KBM-7 (cell line): ENCODE data around the gene SNX21.
"Not testable (repeated sequence)": the region's sequence is repeated elsewhere in the genome, so short reads cannot be mapped to it uniquely, and the experiment has no call there.

Experiments used
- DNase-seq: peaks from one replicate; pipeline ENCODE4 v3.0.0-alpha.2; 2015
- in situ Hi-C: fragments of 300-500 bp; cut with MboI; formaldehyde crosslinking; loops from 2 replicates; pipeline ENCODE4 v1.14.3; 2020; ENCODE audit warnings: low sequenced_read_pairs, low pct_unique_long_range_greater_than_20kb, mixed read lengths

The SNX21 gene

DNA sequence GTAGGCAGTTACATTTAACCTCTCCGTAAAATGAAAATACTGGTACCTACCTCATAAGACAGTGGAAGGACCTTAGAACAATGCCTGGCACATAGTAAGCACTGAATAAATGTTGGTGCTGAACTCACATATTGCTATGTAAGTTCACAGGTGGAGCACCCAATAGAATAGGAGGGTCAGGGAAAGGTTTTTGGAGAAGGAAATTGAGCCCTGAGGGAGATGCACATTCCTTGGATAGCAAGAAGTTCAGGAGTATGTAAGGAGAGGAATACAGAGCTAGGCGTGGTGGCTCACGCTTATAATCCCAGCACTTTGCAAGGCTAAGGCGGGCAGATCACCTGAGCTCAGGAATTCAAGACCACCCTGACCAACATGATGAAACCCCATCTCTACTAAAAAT lies 14.1 kb upstream of the SNX21 start:
- in situ Hi-C loops = no loop called here
- DNase-seq = no peak

DNA sequence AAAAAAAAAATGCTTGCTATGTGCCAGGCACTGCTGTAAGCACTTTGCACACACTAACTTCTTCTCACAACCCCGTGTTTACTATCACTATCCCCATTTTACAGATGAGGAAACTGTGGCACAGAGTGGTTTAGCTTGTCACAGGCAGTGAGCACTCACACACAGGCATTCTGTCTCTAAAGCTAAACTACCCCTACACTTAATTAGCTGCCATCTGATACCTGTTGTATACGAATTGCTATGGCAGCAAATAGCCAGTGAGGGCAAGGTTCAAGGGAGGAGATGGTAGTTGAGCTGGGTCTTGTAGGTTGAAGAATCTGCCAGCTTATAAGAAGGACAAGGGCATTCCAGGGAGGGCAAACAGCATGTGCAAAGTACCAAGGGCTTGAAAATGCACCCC lies 11.7 kb upstream of the SNX21 start:
- in situ Hi-C loops = loop anchor here (10.0 kb wide), 1 partner anchor 133 kb away; no protein-coding TSS in a partner anchor
- DNase-seq = no peak

DNA sequence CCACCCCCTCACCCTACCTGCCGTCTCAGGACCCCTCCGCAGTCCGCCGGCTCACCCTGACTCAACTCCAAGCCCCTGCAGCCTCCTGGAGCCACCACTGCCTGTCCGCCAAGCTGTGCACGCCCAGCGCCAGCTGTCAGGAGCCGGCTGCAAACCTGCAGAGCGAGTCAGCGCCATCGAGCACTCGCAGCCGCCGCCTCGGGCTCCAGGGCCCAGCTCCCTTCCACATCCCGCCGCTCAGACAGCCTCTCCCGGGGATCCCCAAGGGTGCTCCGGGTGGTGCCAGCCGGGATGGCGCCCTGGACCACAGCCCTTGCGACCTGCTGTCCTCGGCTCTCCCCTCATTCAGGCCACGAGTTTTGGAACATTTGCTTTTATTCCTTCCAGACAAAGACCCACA lies 10.7 kb upstream of the SNX21 start:
- in situ Hi-C loops = loop anchor here (10.0 kb wide), 1 partner anchor 132 kb away; no protein-coding TSS in a partner anchor
- no peak for DNase-seq

DNA sequence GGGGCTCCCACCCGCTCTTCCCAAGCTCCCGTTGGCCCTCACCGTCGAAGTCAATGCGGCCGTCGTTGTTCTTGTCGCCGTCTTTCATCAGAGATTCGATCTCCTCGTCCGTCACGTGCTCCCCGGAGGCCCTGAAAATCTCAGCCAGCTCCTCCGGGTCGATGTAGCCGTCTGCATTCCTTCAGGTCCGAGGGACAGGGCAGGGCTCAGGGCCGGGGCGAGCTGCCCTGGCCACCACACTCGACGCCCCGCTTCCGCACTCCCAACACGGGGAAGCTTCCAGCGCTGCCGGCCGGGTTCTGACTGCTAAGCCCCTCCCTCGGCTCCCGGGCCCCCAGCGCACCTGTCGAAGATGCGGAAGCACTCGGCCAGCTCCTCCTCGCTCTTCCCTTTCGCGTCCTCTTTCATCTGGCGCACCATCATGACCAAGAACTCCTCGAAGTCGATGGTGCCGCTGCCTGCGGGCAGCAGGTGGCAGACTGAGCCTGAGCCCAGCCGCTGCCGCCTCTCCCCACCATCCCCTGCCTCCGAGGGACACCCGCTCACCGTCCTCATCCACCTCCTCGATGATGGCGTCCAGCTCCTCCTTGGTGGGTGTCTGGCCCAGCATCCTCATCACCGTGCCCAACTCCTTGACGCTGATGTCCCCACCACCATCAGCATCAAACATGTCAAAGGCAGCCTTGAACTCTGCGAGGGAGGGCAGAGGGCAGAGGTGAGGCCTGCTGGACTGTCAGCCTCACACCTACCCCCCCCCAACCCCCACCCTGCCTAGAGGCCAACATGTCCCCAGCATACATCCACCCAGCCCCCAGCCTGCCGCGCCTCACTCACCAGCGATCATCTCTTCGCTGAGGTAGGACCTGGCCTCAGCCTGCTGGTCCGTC lies 9.4 kb upstream of the SNX21 start:
- in situ Hi-C loops = loop anchor here (10.0 kb wide), 1 partner anchor 131 kb away; no protein-coding TSS in a partner anchor
- peak; percentile 30 for DNase-seq

GRCh38 chr20:45826381-45827019 lies 7.1 kb upstream of the SNX21 start:
- in situ Hi-C loops = loop anchor here (10.0 kb wide), 1 partner anchor 128 kb away; no protein-coding TSS in a partner anchor
- no peak for DNase-seq

DNA sequence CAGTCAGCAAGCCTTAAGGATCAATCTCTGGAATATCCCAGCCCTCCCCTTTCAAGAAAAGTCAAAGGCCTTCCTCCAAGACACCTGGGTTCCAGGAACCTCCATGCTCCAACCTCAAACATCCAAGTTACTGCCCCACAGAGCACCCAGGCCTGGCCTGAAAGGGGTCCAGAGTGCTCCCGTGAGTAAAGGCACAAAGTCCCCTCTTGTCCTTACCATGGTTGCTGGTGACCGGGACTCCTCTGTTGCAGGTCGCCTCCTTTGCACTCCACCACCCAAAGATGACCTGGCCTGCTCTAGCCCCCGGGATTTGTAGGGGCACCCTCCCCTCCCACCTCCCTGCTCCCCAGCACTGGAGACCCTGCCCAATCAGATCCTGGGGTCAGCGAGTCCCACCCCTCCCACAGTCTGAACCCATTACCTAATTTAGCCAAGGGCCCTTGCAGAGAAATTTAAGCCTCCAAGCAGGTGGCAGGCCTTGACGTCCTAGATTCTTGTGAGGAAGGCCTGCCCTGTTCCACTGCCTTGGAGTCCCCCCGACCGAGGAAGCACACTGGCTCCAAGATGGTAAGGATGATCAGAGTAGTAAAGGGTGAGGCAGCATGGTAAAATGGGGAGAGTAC lies 6.5 kb upstream of the SNX21 start, which contains the start of gene TNNC2:
TNNC2 (minus strand) TSS at position 283 of the 623 bp plus-strand sequence; CDS start at position 219, 64 bp downstream.
- in situ Hi-C loops = loop anchor here (10.0 kb wide), 1 partner anchor 128 kb away; no protein-coding TSS in a partner anchor

DNA sequence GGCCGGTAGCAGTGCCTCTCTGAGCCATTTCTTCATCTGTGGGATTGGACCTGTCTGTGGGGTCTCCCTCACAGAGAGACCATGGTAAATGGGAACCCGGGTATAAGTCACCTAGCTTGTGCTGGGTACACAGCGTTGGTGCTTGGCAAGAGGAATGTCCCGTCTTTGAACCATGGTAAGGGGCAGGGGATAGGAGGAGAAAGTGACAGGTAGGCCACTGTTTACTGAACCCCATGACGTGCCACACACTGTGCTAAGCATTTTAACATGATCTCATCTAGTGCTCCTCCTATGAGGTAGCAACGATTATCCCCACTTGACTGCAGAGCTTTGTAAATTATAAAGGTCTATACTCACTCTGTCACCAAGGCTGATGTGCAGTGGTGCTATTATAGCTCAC lies 5.9 kb upstream of the SNX21 start:
- DNase-seq = no peak
- in situ Hi-C loops = loop anchor here (10.0 kb wide), 1 partner anchor 127 kb away; no protein-coding TSS in a partner anchor

More for the DNA sequence above, 6.5 kb upstream of the SNX21 start, which contains the start of gene TNNC2:
- DNase-seq = no peak

- in situ Hi-C loops = loop anchor here (10.0 kb wide), 1 partner anchor 126 kb away; no protein-coding TSS in a partner anchor
- no peak for DNase-seq
These were observed 5.0 kb upstream of the SNX21 start for GRCh38 chr20:45828589-45828988.

GRCh38 chr20:45829673-45830106 lies 3.9 kb upstream of the SNX21 start:
- not testable (repeated sequence) for DNase-seq
- in situ Hi-C loops = loop anchor here (10.0 kb wide), 1 partner anchor 125 kb away; no protein-coding TSS in a partner anchor

- DNase-seq = no peak
- in situ Hi-C loops = no loop called here
These were observed 980 bp upstream of the SNX21 start for GRCh38 chr20:45832619-45833018.

- DNase-seq = peak; percentile 40
- in situ Hi-C loops = no loop called here
These were observed 541 bp downstream of the SNX21 start for GRCh38 chr20:45833883-45834796.

DNA sequence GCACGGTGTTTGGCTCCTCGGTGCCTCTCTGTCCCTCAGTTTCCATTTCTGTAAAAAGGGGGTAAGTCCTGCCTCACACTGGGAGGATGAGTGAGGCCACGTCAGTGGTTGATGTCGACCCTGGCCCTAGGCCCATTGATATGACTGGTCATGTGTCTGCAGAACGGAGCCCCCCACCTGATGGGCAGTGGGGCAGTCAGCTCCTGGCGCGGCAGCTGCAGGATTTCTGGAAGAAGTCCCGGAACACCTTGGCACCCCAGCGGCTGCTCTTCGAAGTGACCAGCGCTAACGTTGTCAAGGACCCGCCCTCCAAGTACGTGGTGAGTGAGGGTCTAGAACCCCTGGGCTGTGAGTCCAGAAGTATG lies 1.2 kb downstream of the SNX21 start:
- DNase-seq = no peak
- in situ Hi-C loops = no loop called here

DNA sequence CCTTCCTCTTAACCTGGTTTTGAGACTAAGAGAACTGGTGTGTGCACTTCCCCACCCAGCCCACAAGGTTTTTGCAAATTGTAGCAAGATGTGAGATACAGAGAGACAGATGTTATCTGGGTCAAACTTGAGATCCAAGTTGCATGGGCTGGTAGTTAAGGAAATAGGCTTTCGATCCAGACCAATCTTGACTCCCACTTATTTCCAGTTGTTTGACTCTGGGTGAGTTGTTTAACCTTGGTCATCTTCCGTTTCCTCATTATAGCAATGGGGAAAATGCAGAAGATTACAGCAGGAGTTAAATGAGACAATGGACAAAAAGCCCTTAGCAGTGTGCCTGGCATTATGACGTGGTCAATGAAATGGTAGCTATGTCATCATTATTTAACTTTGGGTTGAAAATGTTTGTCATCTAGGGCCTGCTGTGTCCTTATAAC lies 1.7 kb downstream of the SNX21 start:
- DNase-seq = peak; percentile 63
- in situ Hi-C loops = no loop called here

DNA sequence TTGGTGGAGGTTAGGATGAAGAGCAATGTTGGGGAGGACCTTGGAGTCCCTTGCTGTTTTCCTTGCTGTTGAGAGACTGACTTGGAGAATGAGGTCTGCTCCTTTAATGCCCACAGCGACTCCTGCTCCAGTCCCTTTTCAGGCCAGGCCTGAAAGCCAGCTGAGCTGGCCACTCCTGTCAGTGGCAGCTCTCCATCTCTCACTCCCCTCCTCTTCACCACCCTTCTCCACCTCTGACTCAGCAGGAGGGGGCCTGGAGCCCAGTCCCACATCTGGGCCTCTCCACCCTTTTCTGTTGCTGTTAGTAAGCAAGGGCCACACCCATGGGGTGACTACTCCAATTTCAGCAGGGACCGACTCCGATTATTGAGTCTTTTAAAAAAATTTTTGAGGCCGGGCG lies 2.2 kb downstream of the SNX21 start:
- DNase-seq = no peak
- in situ Hi-C loops = no loop called here

GRCh38 chr20:45836841-45837240 lies 3.2 kb downstream of the SNX21 start:
- in situ Hi-C loops = no loop called here
- no peak for DNase-seq

- DNase-seq = no peak
- in situ Hi-C loops = no loop called here
These were observed 7.2 kb downstream of the SNX21 start for GRCh38 chr20:45840700-45841198.

GRCh38 chr20:45841407-45842129 lies 8.0 kb downstream of the SNX21 start:
- DNase-seq = no peak
- in situ Hi-C loops = no loop called here
